ENCODE results near the gene ZNF488.

ZNF488 gene

DNA sequence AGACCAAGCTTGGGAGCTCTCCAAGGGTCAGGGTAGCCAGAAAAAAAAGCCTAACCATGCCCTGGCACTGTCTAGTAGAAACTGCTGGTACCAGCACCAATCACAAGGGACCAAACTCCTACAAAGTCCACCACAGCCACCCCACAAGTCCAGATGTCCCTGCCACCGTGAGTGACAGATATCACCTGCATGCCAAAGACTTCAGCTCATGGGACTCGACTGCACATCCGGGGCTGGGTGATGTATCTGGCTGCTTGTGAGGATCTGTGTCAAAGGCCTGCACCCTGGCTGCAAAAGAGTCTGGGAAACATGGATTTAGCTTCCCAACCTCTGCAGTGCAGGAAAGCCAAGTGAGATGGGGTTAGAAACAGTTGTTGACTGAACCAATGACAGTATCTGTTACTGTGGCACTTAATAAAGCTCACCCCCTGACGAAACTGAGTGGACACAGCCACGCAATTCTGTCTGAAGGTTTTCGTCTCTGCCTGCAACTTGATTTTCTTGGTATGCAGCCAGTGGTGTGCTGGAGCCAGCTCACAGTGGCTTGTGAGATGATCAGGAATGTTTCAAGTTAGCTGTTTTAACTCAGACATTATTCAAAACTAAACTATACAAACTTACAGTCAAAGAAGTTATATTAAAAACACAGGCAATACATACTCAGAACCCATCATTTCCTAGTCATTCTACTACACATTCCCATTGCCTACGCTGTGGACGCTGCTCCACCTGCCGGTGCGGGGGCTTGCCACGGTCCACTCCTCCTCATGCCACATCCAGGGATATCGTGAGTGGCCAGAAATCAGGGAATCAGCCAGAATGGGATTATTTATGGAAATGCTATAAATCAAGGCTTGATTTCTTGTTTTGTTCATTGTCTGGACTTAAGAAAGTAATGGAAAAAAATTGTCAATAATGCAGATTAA, 9.2 kb downstream of the ZNF488 start:
- TF ChIP-seq, protein P1, sequence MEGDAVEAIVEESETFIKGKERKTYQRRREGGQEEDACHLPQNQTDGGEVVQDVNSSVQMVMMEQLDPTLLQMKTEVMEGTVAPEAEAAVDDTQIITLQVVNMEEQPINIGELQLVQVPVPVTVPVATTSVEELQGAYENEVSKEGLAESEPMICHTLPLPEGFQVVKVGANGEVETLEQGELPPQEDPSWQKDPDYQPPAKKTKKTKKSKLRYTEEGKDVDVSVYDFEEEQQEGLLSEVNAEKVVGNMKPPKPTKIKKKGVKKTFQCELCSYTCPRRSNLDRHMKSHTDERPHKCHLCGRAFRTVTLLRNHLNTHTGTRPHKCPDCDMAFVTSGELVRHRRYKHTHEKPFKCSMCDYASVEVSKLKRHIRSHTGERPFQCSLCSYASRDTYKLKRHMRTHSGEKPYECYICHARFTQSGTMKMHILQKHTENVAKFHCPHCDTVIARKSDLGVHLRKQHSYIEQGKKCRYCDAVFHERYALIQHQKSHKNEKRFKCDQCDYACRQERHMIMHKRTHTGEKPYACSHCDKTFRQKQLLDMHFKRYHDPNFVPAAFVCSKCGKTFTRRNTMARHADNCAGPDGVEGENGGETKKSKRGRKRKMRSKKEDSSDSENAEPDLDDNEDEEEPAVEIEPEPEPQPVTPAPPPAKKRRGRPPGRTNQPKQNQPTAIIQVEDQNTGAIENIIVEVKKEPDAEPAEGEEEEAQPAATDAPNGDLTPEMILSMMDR (IDR thresholded peaks at IDR 0.05; ENCODE audit: low read depth, low read length) = no peak
- H3K4me3 ChIP-seq (ENCODE audit: low read depth, low read length) = no peak overlapping the region

DNA sequence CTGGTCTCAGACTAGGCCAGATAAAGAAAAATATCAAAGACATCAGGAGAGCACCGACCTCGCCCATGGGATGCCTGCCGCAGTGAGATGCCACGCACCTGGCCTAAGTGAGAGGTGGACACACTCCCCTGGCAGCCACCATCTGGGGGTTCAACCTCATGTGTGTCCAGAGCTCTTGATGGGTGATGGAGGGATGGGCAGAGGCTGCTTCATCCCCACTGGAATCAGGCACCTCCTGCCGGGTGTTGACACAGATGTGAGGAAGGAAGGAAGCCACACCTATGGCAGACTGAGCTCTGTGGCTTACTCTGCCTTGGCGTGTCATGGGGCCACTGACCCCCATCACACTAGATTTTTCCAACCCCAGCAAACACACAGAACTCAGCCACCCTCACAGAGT, 11.4 kb downstream of the ZNF488 start:
- TF ChIP-seq, protein P1 (IDR thresholded peaks at IDR 0.05; ENCODE audit: low read depth, low read length) = no peak
- H3K4me3 ChIP-seq (ENCODE audit: low read depth, low read length) = no peak overlapping the region

DNA sequence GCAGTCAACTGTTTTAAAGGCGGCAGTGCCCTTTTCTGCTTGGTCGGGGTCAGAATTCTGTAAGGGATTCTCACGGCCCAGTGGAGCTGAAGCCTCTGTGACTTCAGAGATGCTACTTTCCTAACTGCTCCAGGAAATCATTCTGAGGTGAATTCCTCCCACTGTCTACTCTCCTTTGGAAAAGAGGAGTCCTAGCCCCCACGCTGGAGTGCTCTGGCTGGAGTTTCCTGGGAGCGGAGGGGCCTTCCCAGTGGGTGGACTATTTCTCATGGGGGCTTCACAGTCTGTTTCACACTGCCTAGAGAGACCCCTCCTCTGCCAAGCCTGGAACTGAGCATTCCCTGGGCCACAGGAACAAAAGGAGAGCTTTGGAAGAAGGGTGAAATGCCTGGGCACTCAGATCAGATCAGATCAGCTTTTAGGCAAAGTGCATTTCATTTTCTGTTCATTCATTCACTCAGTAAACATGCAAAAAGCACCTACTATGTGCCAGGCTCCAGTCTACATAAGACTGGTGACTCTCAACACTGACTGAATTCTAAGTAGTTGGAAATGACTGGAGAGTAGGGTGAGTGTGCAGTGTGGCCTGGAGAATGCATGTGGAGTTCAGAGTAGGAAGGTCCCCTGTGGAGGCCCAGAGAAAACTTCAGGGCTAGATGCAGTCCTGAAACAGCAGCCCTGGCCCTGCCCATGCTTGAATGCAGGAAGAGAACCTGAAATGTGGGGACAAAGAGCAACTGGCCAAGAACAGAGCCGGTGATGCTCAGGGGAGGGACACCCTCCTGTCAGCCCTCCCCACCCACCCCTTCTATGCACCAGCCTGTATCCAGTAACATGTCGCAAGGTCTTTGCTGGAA, 12.2 kb downstream of the ZNF488 start:
- TF ChIP-seq, protein P1 (IDR thresholded peaks at IDR 0.05; ENCODE audit: low read depth, low read length) = no peak
- H3K4me3 ChIP-seq (ENCODE audit: low read depth, low read length) = no peak overlapping the region

DNA sequence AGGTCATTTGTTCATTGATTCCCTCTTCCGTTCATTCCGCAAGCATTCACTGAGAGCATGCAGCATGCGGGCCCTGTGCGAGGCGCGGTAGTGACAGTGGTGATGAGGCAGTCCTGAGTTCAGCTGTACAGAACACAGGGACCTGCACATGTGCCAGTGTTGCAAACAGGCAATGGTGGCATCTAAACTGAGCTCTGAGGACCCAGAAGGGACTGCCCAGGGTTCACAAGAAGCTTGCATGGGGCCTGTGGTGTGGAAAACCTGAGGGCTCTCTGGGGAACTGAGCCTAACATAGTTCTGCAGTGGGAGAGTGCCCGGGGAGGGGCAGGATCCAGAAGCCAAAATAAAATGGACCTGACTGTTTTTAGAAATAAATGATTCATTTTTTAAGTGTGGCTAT, 13.2 kb downstream of the ZNF488 start:
- TF ChIP-seq, protein P1 (IDR thresholded peaks at IDR 0.05; ENCODE audit: low read depth, low read length) = no peak
- no peak overlapping the region for H3K4me3 ChIP-seq (ENCODE audit: low read depth, low read length)

DNA sequence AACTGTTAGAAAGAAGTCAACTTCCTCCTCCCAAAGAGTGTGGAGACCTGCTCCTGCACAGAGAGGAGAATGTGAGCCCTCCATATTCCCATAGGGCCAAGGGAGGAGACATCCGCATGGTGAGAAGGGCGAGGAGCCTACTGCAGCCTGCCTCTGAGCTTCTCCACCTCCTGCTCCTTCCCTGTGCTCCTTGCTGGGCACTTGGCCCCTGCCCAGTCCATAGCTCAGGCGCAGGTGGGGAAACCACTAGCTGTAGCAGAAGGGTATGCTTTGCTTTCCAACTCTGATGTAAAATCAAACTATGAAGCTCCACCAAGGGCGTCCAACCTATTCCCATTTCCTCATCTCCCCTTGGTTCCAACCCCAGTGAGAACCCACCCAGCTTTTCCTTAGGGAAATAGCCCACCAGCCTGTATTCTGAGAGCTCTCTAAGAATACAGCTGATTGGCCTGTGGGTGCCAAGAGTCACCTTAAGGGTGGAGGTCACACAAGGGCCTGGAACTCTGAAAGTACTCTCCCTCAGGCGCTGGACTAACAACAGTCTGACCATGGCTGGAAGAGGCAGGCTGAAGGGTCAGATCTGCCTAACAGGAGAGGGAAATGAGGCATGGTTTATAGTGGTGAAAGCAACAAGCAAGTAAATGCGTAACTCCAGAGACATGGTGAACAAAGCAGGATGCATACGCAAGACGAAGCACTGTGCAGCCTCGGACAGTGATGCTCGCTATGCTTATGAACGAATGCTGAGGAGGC, 13.9 kb downstream of the ZNF488 start:
- H3K4me3 ChIP-seq (ENCODE audit: low read depth, low read length) = no peak overlapping the region
- TF ChIP-seq, protein P1 (IDR thresholded peaks at IDR 0.05; ENCODE audit: low read depth, low read length) = no peak

DNA sequence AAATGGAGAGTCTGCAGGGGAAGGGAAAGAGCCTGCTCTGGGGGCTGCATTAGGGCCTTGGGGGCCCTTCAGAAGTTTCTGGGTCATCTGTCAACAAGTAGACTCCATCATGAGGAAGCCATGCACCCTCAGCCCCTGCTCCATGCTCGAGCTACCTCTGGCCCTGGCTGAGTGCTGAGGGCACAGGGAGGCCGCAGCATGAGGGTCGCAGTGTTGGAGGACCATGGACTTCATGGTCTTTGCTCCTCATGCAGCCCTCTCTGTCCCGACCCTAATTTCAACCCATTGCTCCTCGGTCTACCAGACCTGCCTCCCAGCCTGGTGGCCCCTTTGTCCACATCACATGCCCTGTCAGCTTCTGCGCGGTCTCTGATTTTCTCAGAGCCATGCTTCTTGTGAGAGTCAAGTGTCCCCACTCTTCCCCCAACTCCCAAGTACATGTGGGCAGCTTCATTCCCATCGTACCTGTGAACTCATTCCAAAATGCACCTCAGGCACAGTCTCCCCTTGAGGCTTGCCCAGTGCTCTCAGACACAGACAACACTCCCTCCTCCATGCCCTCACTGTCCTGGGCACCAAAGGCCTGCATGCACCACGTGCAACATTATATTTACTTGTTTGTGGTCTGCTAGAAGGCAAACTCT, 14.7 kb downstream of the ZNF488 start:
- no peak overlapping the region for H3K4me3 ChIP-seq (ENCODE audit: low read depth, low read length)
- TF ChIP-seq, protein P1 (IDR thresholded peaks at IDR 0.05; ENCODE audit: low read depth, low read length) = no peak
